ENCODE data around the gene DPH7.
"Not testable (repeated sequence)": the region's sequence is repeated elsewhere in the genome, so short reads cannot be mapped to it uniquely, and the experiment has no call there.

Gene DPH7

GRCh38 chr9:137606005-137606621 is 27.4 kb upstream of the DPH7 start:
- DNase-seq (ENCODE audit: low read depth, low spot score) = no peak

- DNase-seq (ENCODE audit: low read depth, low spot score) = peak; percentile 50
Observed at GRCh38 chr9:137605121-137606004, 26.6 kb upstream of the DPH7 start, which contains the start of gene ARRDC1. Gene ARRDC1, plus strand, starts transcription at chr9:137605686. Its CDS starts 32 bp downstream, at chr9:137605718.

GRCh38 chr9:137604345-137605086 is 25.8 kb upstream of the DPH7 start:
- DNase-seq (ENCODE audit: low read depth, low spot score) = no peak

GRCh38 chr9:137603879-137604278 is 25.2 kb upstream of the DPH7 start:
- no peak for DNase-seq (ENCODE audit: low read depth, low spot score)

- no peak for DNase-seq (ENCODE audit: low read depth, low spot score)
Observed at GRCh38 chr9:137602661-137603060, 23.9 kb upstream of the DPH7 start.

GRCh38 chr9:137598943-137599342 is 20.2 kb upstream of the DPH7 start:
- no peak for DNase-seq (ENCODE audit: low read depth, low spot score)

- DNase-seq (ENCODE audit: low read depth, low spot score) = not testable (repeated sequence)
Observed at GRCh38 chr9:137596577-137596976, 17.9 kb upstream of the DPH7 start.

GRCh38 chr9:137593176-137593575 is 14.5 kb upstream of the DPH7 start:
- no peak for DNase-seq (ENCODE audit: low read depth, low spot score)

- DNase-seq (ENCODE audit: low read depth, low spot score) = no peak
Observed at GRCh38 chr9:137592767-137593166, 14.0 kb upstream of the DPH7 start.

GRCh38 chr9:137590469-137591383 is 12.0 kb upstream of the DPH7 start, which contains the start of gene ZMYND19:
Gene ZMYND19, minus strand, starts transcription at chr9:137590512. Its CDS starts 249 bp downstream, at chr9:137590263.
- DNase-seq (ENCODE audit: low read depth, low spot score) = peak; percentile 60

GRCh38 chr9:137590123-137590468 is 11.4 kb upstream of the DPH7 start:
- no peak for DNase-seq (ENCODE audit: low read depth, low spot score)

GRCh38 chr9:137589441-137590122 is 10.9 kb upstream of the DPH7 start:
- DNase-seq (ENCODE audit: low read depth, low spot score) = no peak

- DNase-seq (ENCODE audit: low read depth, low spot score) = no peak
Observed at GRCh38 chr9:137588891-137589290, 10.2 kb upstream of the DPH7 start.

GRCh38 chr9:137588311-137588710 is 9.6 kb upstream of the DPH7 start:
- DNase-seq (ENCODE audit: low read depth, low spot score) = no peak

- no peak for DNase-seq (ENCODE audit: low read depth, low spot score)
Observed at GRCh38 chr9:137586854-137587253, 8.1 kb upstream of the DPH7 start.

GRCh38 chr9:137583957-137584356 is 5.2 kb upstream of the DPH7 start:
- DNase-seq (ENCODE audit: low read depth, low spot score) = no peak

- DNase-seq (ENCODE audit: low read depth, low spot score) = no peak
Observed at GRCh38 chr9:137583347-137583746, 4.6 kb upstream of the DPH7 start.

GRCh38 chr9:137582286-137582860 is 3.6 kb upstream of the DPH7 start:
- DNase-seq (ENCODE audit: low read depth, low spot score) = no peak

GRCh38 chr9:137581361-137582285 is 2.9 kb upstream of the DPH7 start:
- DNase-seq (ENCODE audit: low read depth, low spot score) = no peak

All from smooth muscle cell of the brain vasculature (primary cell).